Skin epidermis (tissue), 12 donors: ENCODE measurements around the gene KCTD2.
A peak's percentile ranks its signal among the peaks of the same experiment; 100 is the strongest.
"Not testable (repeated sequence)": the region's sequence is repeated elsewhere in the genome, so short reads cannot be mapped to it uniquely, and the experiment has no call there.

Experiments
- H3K27ac ChIP-seq, 21 experiments: fragments of 200-600 bp; sonication (generic) in 11 of 21; one replicate each; pipeline ENCODE4 v1.5.0; 2020; ENCODE audit warnings: mild to moderate bottlenecking in 3 of 21, inconsistent platforms in 2 of 21, moderate library complexity in 2 of 21
- H3K4me3 ChIP-seq, 7 experiments: fragments of 200-600 bp; sonication (generic) in 2 of 7; one replicate each; pipeline ENCODE4 v1.5.0; 2020; ENCODE audit warnings: inconsistent platforms in 2 of 7, mild to moderate bottlenecking in 2 of 7, moderate library complexity in 1 of 7

The KCTD2 gene, protein sequence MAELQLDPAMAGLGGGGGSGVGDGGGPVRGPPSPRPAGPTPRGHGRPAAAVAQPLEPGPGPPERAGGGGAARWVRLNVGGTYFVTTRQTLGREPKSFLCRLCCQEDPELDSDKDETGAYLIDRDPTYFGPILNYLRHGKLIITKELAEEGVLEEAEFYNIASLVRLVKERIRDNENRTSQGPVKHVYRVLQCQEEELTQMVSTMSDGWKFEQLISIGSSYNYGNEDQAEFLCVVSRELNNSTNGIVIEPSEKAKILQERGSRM

DNA sequence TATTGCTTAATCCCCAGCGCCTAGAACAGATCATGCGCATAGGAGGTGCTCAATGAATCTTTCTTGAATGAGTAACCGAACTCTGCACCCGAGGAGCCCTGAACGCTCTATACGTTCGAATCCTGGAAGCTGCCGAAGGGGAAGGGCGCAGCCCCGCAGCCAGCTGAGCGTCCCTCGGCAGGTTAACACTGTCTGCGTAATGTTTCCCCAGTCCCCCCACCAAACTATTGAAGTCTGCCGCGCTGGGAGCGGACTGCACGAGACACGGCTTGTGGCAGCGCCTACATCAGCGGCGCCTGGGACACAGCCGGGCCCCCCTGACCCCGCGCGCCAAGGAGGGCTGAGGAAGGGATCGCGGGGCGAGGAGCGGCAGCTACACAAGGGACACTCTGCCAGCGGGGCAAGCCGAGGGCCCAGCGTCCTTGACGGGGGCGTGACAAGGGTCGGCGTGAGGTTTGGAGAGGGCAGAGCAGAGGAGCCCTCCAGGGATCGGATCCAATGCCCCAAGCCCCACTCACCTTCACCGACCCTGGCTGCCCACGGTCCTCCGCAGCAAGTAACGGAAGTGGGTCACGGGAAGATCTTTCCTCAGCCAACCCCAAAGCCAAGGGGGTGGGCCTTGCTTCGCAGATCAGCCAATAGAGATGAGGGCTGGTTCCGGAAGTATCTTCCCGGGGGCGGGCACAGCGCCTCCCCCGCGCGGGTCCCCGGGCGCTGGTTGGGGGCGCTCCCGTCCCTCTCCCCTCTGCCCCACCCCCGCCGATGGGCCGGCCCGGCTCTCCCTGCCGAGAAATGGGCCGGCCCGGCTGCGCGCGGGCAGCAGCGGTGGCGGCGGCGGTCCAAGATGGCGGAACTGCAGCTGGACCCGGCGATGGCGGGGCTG lies at the start of gene KCTD2, which contains the start of gene ATP5PD:
Gene KCTD2 (plus strand): TSS at position 819 of the 883 bp plus-strand sequence. CDS start 26 bp downstream, at position 845.
Gene ATP5PD (minus strand): TSS at position 563 of the 883 bp plus-strand sequence. CDS start 4,319 bp downstream, outside the sequence.
- Histone ChIP-seq H3K4me3 (peak within 1 kb of the TSS; percentile 67 to 96 (median 82)), H3K27ac (peak within 1 kb of the TSS; percentile 71 to 99 (median 92))

DNA sequence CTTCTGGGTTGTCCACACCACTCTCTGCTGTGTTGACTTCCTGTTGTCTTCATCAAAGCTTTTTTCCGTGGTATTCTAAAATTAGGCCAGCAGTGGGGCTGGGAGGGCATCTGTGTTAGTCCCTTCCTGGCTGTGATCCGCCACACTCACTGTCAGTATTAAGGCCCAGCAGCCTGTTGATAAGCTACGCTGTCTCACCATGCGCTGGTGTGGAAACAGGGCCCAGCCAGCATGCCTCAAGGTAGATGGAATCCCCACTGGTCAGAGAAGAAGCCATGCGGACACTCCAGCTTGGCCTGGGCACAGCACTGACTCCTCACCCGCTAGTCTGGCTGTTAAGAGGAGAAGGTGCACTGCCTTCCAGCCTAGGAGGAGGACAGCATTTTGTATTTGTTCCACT lies 48.2 kb upstream of the KCTD2 start:
- Histone ChIP-seq H3K27ac (no peak overlapping the region), H3K4me3 (no peak overlapping the region)

DNA sequence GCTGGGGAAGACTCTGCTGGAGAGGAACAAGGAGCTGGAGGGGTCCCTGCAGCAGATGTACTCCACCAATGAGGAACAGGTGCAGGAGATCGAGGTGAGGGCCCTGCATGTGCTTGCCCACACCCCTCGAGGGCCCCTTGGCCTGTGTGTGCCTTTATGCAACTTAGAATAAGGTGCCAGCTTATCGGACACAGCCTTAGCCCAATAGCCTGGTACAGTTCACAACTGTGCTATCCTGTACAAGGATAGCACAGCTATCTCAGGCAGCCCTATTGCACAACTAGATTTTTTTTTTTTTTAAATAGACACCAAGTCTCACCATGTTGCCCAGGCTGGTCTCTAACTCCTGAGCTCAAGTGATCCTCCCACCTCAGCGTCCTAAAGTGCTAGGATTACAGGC lies 47.5 kb upstream of the KCTD2 start:
- H3K4me3 ChIP-seq = no peak overlapping the region
- H3K27ac ChIP-seq = no peak overlapping the region

DNA sequence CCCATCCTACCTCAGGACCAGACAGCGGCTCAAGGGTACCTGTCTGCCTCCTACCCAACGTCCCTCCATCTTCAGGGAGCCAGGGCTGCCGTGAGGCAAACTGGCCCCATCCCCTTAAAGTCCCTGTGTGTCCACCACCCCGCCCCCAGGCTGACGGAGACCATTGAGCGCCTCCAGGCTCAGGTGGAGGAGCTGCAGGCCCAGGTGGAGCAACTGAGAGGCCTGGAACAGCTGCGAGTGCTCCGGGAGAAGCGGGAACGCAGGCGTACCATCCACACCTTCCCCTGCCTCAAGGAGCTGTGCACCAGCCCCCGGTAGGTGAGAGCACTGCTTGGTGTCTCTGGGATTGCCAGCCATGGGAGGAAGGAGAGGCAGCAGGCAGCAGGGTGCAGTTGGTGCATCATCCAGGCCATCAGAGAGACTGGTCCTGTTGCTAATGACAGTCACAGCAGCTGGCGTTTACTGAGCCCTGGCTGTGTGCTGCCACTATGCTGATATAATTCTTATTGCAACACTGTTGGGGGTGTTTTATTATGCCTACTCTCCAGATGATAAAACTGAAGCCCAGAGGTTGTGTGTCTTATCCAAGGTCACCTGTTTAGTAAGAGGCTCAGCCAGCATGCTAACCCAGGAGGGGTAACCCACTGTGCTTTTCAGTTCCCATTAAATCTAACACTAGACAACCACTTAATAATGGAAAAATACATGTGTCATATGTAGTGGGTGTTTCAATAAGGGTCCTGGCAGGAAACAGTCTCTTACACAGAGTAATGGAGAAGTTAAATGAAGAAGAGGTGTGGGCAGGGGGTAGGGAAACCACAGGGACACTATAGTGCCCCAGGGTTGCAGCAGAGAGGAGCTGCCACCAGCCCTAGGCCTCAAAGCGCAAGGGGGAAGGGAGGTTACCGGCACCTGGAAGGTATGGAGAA lies 44.8 kb upstream of the KCTD2 start:
- Histone ChIP-seq H3K4me3 (no peak overlapping the region), H3K27ac (no peak overlapping the region)

DNA sequence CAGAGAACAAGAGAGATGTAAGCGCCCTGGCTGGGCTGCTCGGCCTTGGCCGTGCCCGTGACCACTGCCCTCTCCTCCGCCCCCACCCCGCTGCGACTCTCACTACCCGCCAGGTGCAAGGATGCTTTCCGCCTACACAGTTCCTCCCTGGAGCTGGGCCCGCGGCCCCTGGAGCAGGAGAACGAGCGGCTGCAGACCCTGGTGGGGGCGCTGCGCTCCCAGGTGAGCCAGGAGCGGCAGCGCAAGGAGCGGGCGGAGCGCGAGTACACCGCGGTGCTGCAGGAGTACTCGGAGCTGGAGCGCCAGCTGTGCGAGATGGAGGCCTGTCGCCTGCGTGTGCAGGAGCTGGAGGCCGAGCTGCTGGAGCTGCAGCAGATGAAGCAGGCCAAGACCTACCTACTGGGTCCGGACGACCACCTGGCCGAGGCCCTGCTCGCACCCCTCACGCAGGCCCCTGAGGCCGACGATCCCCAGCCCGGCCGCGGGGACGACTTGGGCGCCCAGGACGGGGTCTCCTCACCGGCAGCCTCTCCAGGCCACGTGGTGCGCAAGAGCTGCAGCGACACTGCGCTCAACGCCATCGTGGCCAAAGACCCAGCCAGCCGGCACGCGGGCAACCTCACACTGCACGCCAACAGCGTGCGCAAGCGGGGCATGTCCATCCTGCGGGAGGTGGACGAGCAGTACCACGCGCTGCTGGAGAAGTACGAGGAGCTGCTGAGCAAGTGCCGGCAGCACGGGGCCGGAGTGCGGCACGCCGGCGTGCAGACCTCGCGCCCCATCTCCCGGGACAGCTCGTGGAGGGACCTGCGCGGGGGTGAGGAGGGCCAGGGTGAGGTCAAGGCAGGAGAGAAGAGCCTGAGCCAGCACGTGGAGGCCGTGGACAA lies 43.7 kb upstream of the KCTD2 start:
- H3K4me3 ChIP-seq = no peak overlapping the region
- no peak overlapping the region for H3K27ac ChIP-seq

DNA sequence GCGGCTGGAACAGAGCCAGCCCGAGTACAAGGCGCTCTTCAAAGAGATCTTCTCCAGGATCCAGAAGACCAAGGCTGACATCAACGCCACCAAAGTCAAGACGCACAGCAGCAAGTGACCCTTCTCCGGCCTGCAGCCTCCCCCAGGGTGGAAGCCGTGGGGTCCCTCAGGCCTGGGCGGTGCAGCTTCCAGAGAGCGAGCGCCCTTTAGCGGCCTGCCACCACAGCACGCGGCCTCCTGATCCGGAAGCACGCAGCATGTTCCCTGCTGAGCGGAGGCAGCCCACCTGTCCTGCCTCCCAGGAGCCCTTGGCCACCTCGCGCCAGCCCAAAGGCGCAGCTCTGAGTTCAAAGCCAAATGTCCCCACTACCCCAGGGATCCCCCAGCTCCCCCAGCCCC lies 43.1 kb upstream of the KCTD2 start:
- H3K27ac ChIP-seq = no peak overlapping the region

DNA sequence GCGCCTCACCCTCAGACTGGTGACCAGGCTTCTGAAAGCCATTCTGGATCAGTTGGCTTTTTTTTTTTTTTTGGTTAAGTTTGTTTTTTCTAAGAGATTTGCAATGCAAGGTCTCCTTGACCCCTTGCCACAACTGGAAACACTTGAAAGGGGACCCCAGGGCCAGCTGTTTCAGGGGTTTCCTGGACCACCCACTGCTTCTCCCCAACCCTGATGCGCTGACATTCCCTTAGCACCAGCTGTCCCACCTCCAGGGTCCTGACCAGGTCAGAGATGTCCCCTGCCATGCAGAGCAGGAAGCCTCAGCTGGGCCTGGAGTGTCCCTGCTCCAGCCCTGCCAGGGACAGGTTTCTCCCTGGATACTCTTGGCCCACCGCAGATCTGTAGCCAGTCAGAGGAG lies 42.7 kb upstream of the KCTD2 start:
- Histone ChIP-seq H3K4me3 (no peak overlapping the region), H3K27ac (no peak overlapping the region)

More for the DNA sequence above, 43.1 kb upstream of the KCTD2 start:
- H3K4me3 ChIP-seq = no peak overlapping the region

DNA sequence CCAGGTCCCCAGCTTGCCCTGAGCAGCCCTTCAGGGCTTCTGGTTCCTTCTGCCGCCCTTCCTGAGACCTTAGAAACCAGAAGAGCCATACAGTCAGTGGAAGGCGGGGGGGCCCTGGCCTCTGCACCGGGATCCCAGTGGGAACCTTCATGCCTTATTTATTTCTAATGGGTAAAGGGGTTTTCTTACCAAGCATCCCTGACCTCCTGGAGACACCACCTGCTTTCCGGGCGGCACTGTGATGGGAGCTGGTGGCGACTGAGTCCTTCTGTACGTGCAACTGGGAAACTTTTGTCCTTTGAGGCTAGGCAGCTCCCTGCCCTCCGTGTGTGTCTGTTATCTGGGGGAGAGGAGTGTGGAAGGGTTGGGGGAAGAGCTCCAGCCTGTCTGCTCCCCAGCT lies 41.7 kb upstream of the KCTD2 start:
- no peak overlapping the region for H3K4me3 ChIP-seq
- no peak overlapping the region for H3K27ac ChIP-seq

DNA sequence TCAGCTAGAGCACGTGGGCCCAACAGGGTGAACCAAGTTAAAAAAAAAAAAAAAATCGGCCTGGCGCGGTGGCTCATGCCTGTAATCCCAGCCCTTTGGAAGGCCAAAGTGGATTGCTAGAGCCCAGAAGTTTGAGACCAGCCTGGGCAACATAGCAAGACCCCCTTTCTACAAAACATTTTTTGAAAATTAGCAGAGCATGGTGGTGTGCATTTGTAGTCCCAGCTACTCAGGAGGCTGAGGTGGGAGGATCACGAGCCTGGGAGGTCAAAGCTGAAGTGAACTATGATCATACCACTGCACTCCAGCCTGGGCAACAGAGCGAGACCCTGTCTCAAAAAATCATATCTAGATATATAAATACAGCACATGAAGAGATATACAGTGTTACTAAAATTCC lies 40.9 kb upstream of the KCTD2 start:
- not testable (repeated sequence) for H3K4me3 ChIP-seq, H3K27ac ChIP-seq

DNA sequence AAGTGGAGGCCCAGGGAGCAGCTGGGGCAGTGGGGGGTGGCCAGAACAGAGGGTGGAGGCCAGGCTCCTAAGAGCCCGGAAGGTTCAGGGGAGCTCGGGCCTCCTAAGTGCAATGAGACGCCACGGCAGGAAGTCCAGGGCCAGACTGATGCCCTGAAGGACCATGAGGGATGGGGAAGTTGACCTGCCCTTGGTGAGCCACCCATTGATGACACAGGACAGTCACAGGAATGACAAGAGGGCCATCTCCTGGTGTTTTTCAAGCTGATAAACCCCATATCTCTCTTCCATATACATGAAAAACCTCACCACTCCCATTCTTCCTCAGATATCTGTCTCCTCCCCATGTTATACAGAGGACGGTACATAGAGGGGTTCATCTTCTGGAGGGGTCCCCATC lies 40.4 kb upstream of the KCTD2 start:
- Histone ChIP-seq H3K27ac (no peak overlapping the region), H3K4me3 (no peak overlapping the region)

DNA sequence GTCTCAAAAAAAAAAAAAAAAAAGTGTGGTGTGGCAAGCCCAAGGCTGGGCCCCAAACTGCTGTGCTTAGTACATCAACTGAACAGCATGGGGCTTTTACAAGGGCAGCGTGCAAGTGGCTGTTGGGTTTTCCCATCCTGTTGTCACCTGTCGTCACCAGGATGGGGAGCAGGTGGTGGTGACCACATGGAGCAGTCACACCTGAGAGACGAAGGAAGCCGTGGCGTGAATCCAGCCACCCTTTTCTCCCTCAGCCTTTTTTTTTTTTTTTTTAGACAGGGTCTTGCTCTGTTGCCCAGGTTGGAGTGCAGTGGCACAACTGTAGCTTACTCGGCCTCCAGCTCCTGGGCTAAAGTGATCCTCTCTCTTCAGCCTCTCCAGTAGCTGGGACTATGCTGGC lies 38.7 kb upstream of the KCTD2 start:
- no peak overlapping the region for H3K27ac ChIP-seq
- H3K4me3 ChIP-seq = no peak overlapping the region

DNA sequence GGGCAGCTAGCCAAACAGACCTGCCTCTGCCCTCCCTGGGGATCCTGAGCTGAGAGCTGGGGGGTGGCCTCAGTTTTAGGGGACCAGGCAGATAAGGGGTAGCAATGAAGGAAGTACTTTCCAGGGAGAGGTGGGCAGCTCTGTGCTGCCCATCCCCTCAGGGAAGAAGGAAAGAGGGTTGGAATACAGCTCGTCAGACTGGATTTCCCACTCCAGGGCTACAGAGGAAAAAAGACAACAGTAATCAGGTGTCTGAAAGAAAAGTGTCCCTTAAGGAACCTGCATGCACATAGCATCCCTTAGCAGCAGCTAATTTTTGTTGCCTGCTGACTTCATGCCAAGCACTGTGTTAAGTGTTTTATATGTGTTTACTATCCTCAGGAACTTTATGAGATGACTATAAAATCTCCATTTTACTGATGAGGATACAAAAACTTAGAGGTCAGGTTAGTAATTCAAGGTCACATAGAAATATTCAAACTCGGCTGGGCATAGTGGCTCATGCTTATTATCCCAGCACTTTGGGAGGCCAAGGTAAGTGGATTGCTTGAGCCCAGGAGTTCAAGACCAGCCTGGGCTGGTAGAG lies 37.8 kb upstream of the KCTD2 start:
- Histone ChIP-seq H3K4me3 (no peak overlapping the region), H3K27ac (peak overlapping the region in 1 of 21 experiments; percentile 4)

DNA sequence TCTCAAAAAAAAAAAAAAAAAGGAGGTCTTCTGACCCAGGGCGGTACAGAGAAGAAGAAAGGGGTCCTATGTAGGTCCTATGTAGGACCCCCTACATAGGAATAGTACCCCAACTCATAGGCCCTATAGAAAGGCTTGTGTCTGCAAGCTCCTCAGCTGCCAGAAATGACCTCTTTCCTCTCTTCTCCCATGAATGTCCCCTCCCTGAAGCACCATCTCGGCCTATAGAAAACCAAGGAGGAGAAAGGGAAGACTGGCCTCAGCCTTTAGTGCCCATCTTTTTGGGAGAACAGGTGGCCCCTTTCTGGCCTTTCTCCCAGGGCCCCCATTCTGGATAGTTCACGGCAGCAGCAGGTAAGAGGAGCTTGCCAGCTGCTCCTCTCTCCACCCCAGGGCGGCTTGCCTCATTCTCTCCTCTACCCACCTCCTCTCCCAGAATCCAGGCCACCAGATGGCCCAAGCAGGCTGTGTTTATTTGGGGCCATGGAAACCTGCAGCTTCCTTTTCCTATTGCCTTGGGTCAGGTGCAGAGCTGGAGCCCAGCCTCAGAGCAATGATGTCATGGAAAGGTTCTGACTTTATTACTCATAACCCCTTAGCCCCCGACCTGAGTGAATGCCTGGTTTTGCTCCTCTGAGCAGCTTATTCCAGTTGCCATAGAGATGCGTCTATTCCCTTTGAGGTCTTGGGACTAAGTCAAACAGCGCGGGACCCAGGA lies 36.2 kb upstream of the KCTD2 start:
- Histone ChIP-seq H3K4me3 (no peak overlapping the region), H3K27ac (peak overlapping the region in 13 of 21 experiments; percentile 2 to 92 (median 89))

DNA sequence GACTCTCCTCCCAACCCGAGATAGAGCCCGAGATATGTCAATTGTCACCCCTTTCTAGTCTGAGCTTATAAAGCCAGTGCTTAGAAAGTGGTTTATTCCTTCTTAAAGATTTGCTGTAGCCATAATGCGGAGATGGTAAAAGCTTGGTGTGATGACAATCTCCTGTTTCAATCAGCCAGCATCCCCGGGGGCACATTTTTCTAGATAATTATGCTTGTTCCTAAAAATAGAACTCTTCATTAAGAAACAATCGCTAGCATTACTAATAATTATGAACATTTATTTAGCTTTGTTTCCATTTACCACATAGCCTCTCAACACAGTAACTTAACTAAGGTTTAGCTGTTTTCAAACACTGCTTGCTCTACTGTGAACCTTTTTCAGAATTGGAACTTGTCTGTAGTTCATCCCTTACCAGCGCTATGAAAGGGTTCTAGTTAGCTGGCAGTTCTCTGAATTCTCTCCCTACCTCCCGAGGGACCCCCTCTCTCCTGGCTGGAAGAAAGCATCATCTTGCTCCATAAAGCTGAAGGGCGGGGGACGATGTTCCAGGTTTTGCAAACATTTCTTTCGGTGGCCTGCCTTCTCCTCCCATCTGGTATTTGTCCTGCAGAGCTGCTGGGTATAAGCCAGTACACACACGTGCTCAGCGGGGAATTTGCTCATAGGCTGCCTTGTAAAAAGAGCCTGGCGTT lies 35.5 kb upstream of the KCTD2 start:
- H3K4me3 ChIP-seq = peak overlapping the region in 6 of 7 experiments; percentile 50 to 95 (median 84)
- peak overlapping the region in 19 of 21 experiments; percentile 61 to 92 (median 88) for H3K27ac ChIP-seq

DNA sequence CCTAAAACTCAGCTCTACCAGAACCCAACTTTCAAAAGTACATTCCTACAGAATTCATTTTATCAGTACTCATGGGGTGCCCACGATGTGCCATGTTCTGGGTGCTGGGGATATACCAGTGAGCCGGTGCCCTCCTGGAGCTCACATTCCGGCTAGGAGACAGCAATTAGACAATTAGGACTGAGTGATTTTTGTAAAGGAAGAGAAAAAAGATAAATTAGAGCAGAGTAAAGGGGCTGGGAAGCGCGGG lies 35.0 kb upstream of the KCTD2 start:
- peak overlapping the region; percentile 50 to 95 (median 79) for H3K4me3 ChIP-seq
- peak overlapping the region; percentile 35 to 92 (median 88) for H3K27ac ChIP-seq

DNA sequence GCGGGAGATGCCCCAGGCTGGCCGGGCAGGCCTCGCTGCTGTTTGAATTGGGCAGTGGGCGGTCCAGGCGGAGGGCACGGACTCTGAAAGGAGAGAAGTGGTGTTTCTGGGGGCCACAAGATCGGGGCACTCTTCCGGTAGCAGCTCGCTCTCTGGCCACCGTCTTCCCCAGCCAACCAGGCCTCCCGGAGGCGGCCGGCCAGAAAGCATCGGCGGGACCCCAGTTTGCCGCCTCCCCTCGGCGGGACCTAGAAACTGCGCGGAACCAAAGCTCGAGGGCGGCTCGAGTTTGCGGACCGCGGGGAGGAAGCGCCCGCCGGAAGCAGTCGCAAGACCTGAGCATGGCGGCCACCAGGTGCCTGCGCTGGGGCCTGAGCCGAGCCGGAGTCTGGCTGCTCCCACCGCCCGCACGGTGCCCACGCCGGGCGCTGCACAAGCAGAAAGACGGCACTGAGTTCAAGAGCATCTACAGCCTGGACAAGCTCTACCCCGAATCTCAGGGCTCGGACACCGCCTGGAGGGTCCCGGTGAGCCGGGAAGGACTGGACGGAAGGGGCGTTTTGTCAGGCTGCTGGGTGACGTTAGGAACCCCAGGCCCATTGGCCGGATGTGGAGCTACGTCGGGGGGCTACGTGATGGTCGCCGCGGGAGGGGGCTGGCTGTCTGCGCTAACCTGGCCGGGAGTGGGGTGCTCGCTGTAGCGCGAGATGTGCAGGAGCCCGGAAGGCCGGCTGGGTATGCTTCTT lies 34.5 kb upstream of the KCTD2 start, which contains the start of gene MRPL58:
Gene MRPL58 (plus strand): TSS at position 325 of the 746 bp plus-strand sequence. CDS start 17 bp downstream, at position 342.
- peak within 1 kb of the TSS; percentile 50 to 95 (median 79) for H3K4me3 ChIP-seq
- peak within 1 kb of the TSS; percentile 35 to 92 (median 88) for H3K27ac ChIP-seq
